Tibial nerve (tissue), 3 donors: ENCODE results near the gene CLSTN1.

ENCODE experiments used
- POLR2A ChIP-seq, 2 donors: fragments of 450-650 bp; IDR thresholded peaks; one replicate each; pipeline ENCODE4 v1.6.1; 2017; ENCODE audit warnings: antibody characterized with exemption in 2 of 2, mild to moderate bottlenecking in 2 of 2, moderate library complexity in 2 of 2
- TF ChIP-seq, protein P1 (sequence below), 5 experiments: fragments of 200-600 bp in 3 of 5; fragments of 450-650 bp in 2 of 5; sonication (generic) in 3 of 5; IDR thresholded peaks; one replicate each; pipeline ENCODE4 v1.5.1; 2016 to 2019; ENCODE audit warnings: antibody characterized with exemption in 5 of 5, mild to moderate bottlenecking in 3 of 5, moderate library complexity in 2 of 5

DNA sequence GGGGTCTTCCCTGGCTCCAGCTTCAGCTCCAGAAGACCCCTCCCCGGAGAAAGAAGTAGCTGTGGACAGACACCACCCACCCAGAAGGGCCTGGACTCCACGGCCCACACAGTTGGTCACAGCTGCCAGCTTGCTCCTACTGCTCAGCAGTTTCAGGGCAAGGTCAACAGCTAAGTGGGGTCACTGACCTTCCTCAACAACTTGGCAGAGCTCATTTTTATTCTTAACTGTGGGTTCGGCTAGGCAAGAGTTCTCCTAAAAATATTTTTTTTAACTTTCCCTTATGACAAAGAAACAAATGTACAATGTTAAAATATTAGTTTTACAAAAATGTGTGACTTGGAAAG, 44.5 kb upstream of the CLSTN1 start:
- TF ChIP-seq, protein P1, sequence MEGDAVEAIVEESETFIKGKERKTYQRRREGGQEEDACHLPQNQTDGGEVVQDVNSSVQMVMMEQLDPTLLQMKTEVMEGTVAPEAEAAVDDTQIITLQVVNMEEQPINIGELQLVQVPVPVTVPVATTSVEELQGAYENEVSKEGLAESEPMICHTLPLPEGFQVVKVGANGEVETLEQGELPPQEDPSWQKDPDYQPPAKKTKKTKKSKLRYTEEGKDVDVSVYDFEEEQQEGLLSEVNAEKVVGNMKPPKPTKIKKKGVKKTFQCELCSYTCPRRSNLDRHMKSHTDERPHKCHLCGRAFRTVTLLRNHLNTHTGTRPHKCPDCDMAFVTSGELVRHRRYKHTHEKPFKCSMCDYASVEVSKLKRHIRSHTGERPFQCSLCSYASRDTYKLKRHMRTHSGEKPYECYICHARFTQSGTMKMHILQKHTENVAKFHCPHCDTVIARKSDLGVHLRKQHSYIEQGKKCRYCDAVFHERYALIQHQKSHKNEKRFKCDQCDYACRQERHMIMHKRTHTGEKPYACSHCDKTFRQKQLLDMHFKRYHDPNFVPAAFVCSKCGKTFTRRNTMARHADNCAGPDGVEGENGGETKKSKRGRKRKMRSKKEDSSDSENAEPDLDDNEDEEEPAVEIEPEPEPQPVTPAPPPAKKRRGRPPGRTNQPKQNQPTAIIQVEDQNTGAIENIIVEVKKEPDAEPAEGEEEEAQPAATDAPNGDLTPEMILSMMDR (IDR thresholded peaks at IDR 0.05), result no peak
- no peak for TF ChIP-seq POLR2A (IDR thresholded peaks at IDR 0.05)
